CD14-positive monocyte (primary cell): ENCODE data around the gene VWF. TPM values are rescaled to one million over a fixed set of nuclear protein-coding genes. Genes with fewer than 3 reads are reported as not detected.

Experiments
- DNase-seq, 3 donors: peaks; one replicate each; pipeline ENCODE4 v3.0.0-alpha.2; 2011 to 2022
- H2AFZ ChIP-seq: 2 replicates; pipeline ENCODE4 v1.6.0; 2012; ENCODE audit warnings: mild to moderate bottlenecking, low read depth, low read length, inconsistent platforms; ENCODE audit not compliant: insufficient read depth, poor library complexity, severe bottlenecking
- H3K27ac ChIP-seq, 2 donors: 1 replicate in 1 of 2; 2 replicates in 1 of 2; pipeline ENCODE4 v1.5.1; 2012 to 2013; ENCODE audit warnings: low read length in 2 of 2, control low read depth in 1 of 2, inconsistent platforms in 1 of 2, low read depth in 1 of 2, mild to moderate bottlenecking in 1 of 2
- H3K27me3 ChIP-seq, 2 donors: one replicate each; pipeline versions ENCODE4 v1.6.0 to v1.6.1; 2011 to 2013; ENCODE audit warnings: low read length in 2 of 2; ENCODE audit not compliant: control insufficient read depth in 2 of 2, insufficient read depth in 2 of 2
- H3K36me3 ChIP-seq, 2 donors: replicated peaks in 1 of 2; 1 replicate in 1 of 2; 2 replicates in 1 of 2; pipeline versions ENCODE4 v1.5.1 to v1.6.1; 2012 to 2013; ENCODE audit warnings: low read length in 2 of 2, control low read depth in 1 of 2, inconsistent platforms in 1 of 2, mild to moderate bottlenecking in 1 of 2; ENCODE audit not compliant: insufficient read depth in 2 of 2, control insufficient read depth in 1 of 2
- H3K4me1 ChIP-seq, 2 donors: 1 replicate in 1 of 2; 2 replicates in 1 of 2; pipeline versions ENCODE4 v1.5.1 to v1.6.1; 2012 to 2013; ENCODE audit warnings: low read length in 2 of 2, control low read depth in 1 of 2, inconsistent platforms in 1 of 2, mild to moderate bottlenecking in 1 of 2, moderate library complexity in 1 of 2; ENCODE audit not compliant: insufficient read depth in 2 of 2, control insufficient read depth in 1 of 2
- H3K4me2 ChIP-seq: replicated peaks from 2 replicates; pipeline ENCODE3; 2012; ENCODE audit warnings: low read length, moderate library complexity, mild to moderate bottlenecking; ENCODE audit not compliant: poor library complexity, severe bottlenecking; ENCODE audit errors: extremely low read depth
- H3K4me3 ChIP-seq, 3 experiments: fragments of 200-600 bp in 1 of 3; sonication (generic) in 1 of 3; replicated peaks in 1 of 3; 1 replicate in 2 of 3; 2 replicates in 1 of 3; pipeline ENCODE4 v1.5.1; 2011 to 2013; ENCODE audit warnings: low read length in 3 of 3, mild to moderate bottlenecking in 3 of 3, control low read depth in 2 of 3, low read depth in 2 of 3, inconsistent platforms in 1 of 3, moderate library complexity in 1 of 3
- H3K79me2 ChIP-seq: 2 replicates; pipeline ENCODE4 v1.6.0; 2012; ENCODE audit warnings: mild to moderate bottlenecking, control low read depth, inconsistent platforms, low read length, moderate library complexity; ENCODE audit not compliant: insufficient read depth
- H3K9ac ChIP-seq: 2 replicates; pipeline ENCODE4 v1.6.0; 2017; ENCODE audit warnings: low read length, mild to moderate bottlenecking; ENCODE audit not compliant: insufficient read depth, poor library complexity, severe bottlenecking
- H3K9me3 ChIP-seq, 2 donors: replicated peaks in 1 of 2; 1 replicate in 1 of 2; 2 replicates in 1 of 2; pipeline versions ENCODE4 v1.5.1 to v1.6.1; 2012 to 2013; ENCODE audit warnings: low read length in 2 of 2, control low read depth in 1 of 2; ENCODE audit not compliant: control insufficient read depth in 1 of 2, insufficient read depth in 1 of 2
- H4K20me1 ChIP-seq: 2 replicates; pipeline ENCODE4 v1.6.0; 2012; ENCODE audit warnings: mild to moderate bottlenecking, low read length, control low read depth, moderate library complexity; ENCODE audit not compliant: insufficient read depth
- H3K27ac Mint-ChIP-seq, 7 donors: one replicate each; pipeline ENCODE4 v1.8.0; 2020; ENCODE audit warnings: mild to moderate bottlenecking in 7 of 7, mixed read lengths in 7 of 7, moderate library complexity in 6 of 7, inconsistent platforms in 2 of 7
- H3K27me3 Mint-ChIP-seq, 3 donors: one replicate each; pipeline ENCODE4 v1.8.0; 2021 to 2022; ENCODE audit warnings: low read depth in 3 of 3, mild to moderate bottlenecking in 3 of 3, mixed read lengths in 3 of 3, moderate library complexity in 3 of 3, inconsistent platforms in 1 of 3
- H3K36me3 Mint-ChIP-seq, 2 donors: one replicate each; pipeline ENCODE4 v1.8.0; 2020; ENCODE audit warnings: mixed read lengths in 2 of 2, inconsistent platforms in 1 of 2, mild to moderate bottlenecking in 1 of 2
- H3K4me1 Mint-ChIP-seq: one replicate; pipeline ENCODE4 v1.8.0; 2020; ENCODE audit warnings: mild to moderate bottlenecking, mixed read lengths
- H3K4me3 Mint-ChIP-seq, 2 donors: one replicate each; pipeline ENCODE4 v1.8.0; 2020; ENCODE audit warnings: mild to moderate bottlenecking in 2 of 2, mixed read lengths in 2 of 2, moderate library complexity in 1 of 2
- H3K9me3 Mint-ChIP-seq, 7 donors: one replicate each; pipeline ENCODE4 v1.8.0; 2020 to 2022; ENCODE audit warnings: mixed read lengths in 7 of 7, mild to moderate bottlenecking in 6 of 7, moderate library complexity in 6 of 7, inconsistent platforms in 2 of 7
- WGBS: methylation state at CpG from one replicate; pipeline ENCODE4 v1.1.5; 2013; ENCODE audit warnings: missing lambda C conversion rate; ENCODE audit not compliant: insufficient coverage; 5-methylcytosine and 5-hydroxymethylcytosine counted together
- intact Hi-C, 2 donors: fragments of 100-400 bp; cut with micrococcal nuclease; formaldehyde crosslinking; loops; one replicate each; pipeline versions ENCODE4 v1.15.0 to v1.15.1; 2023
- polyA plus RNA-seq, 3 donors: library from polyadenylated mRNA; depleted of rRNA in 1 of 3; unstranded in 2 of 3; stranded (reverse) in 1 of 3; fragments of 300-500 nt in 2 of 3; fragments of >200 nt in 1 of 3; fragmentation: Illumina TruSeq in 2 of 3; gene quantifications; 1 replicate in 2 of 3; 2 replicates in 1 of 3; pipeline ENCODE4 v1.2.3, GENCODE V29; 2012 to 2021
- TF ChIP-seq, protein P1 (sequence below): fragments of 200-600 bp; IDR thresholded peaks from one replicate; pipeline ENCODE4 v1.8.0; 2022; ENCODE audit warnings: antibody characterized with exemption, mild to moderate bottlenecking

Gene VWF
- polyA plus RNA-seq, 3 donors = 0.17 to 0.49 (median 0.48) TPM

DNA sequence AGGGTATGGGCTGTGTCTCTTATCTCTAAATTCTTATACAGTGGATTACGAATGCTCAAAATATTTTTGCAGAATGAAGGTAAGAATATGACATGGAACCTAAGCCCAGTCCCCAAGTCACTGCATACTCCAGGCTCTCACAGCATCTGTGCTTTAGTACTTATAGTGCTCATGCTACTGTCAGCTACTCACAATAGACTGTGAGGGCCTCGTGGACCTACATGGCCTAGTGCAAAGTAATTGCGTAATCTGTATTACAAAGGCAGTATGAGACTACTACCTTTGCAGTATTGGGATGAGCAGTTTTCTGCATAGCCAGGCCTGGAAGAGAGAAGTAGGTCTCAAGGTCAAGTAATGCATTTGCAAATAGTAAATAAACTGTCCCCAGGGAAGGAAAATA lies 27.9 kb downstream of the VWF start:
- Histone ChIP-seq H3K9ac (no peak overlapping the region), H3K27me3 (no peaks in the 10 kb centered on the region), H3K4me1 (peaks cover 23 to 26% of the 10 kb centered on the region in 2 donors), H2AFZ (no peak overlapping the region), H3K27ac (no peak overlapping the region), H3K4me3 (no peak overlapping the region), H3K79me2 (no peaks in the 10 kb centered on the region), H3K36me3 (no peaks in the 10 kb centered on the region), H3K4me2 (no peak overlapping the region), H4K20me1 (no peaks in the 10 kb centered on the region), H3K9me3 (peaks cover 0 to 2% of the 10 kb centered on the region in 2 donors)
- Mint-ChIP-seq H3K4me1 (peaks cover 24% of the 10 kb centered on the region), H3K9me3 (peaks cover 0 to 8% (median 4%) of the 10 kb centered on the region in 7 donors), H3K36me3 (peaks cover 2% of the 10 kb centered on the region in 2 donors), H3K27ac (peak overlapping the region in 1 of 7 donors; percentile 2), H3K4me3 (no peak overlapping the region), H3K27me3 (peaks cover 2 to 9% (median 4%) of the 10 kb centered on the region in 3 donors)
- TF ChIP-seq, protein P1, sequence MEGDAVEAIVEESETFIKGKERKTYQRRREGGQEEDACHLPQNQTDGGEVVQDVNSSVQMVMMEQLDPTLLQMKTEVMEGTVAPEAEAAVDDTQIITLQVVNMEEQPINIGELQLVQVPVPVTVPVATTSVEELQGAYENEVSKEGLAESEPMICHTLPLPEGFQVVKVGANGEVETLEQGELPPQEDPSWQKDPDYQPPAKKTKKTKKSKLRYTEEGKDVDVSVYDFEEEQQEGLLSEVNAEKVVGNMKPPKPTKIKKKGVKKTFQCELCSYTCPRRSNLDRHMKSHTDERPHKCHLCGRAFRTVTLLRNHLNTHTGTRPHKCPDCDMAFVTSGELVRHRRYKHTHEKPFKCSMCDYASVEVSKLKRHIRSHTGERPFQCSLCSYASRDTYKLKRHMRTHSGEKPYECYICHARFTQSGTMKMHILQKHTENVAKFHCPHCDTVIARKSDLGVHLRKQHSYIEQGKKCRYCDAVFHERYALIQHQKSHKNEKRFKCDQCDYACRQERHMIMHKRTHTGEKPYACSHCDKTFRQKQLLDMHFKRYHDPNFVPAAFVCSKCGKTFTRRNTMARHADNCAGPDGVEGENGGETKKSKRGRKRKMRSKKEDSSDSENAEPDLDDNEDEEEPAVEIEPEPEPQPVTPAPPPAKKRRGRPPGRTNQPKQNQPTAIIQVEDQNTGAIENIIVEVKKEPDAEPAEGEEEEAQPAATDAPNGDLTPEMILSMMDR = no peak
- WGBS = no CpG with 5 or more reads among the region's 3 CpGs
- DNase-seq = no peak
- intact Hi-C loops = no loop called here

GRCh38 chr12:6095269-6095668 lies 29.2 kb downstream of the VWF start:
- Mint-ChIP-seq H3K9me3 (peaks cover 0 to 8% (median 5%) of the 10 kb centered on the region in 7 donors), H3K36me3 (peaks cover 2% of the 10 kb centered on the region in 2 donors), H3K27me3 (peaks cover 2 to 14% (median 4%) of the 10 kb centered on the region in 3 donors), H3K4me3 (no peak overlapping the region), H3K4me1 (peaks cover 36% of the 10 kb centered on the region), H3K27ac (no peak overlapping the region)
- H3K4me3 ChIP-seq = no peak overlapping the region
- no peaks in the 10 kb centered on the region for H3K27me3 ChIP-seq
- TF ChIP-seq, protein P1 = no peak
- no peaks in the 10 kb centered on the region for H3K79me2 ChIP-seq
- intact Hi-C loops = no loop called here
- H3K9ac ChIP-seq = no peak overlapping the region
- H3K9me3 ChIP-seq = peaks cover 0 to 2% of the 10 kb centered on the region in 2 donors
- no peak overlapping the region for H3K27ac ChIP-seq
- no peak for DNase-seq
- H4K20me1 ChIP-seq = no peaks in the 10 kb centered on the region
- no peak overlapping the region for H2AFZ ChIP-seq
- no peaks in the 10 kb centered on the region for H3K36me3 ChIP-seq
- WGBS = 100% methylated on average over 1 of the region's 4 CpGs
- H3K4me1 ChIP-seq = peaks cover 28 to 36% of the 10 kb centered on the region in 2 donors
- H3K4me2 ChIP-seq = no peak overlapping the region
